ENCODE data around the gene PSMD5. TPM values are rescaled to one million over a fixed set of nuclear protein-coding genes. Genes with fewer than 3 reads are reported as not detected.

The PSMD5 gene
- total and polyA plus RNA-seq, 7 donors, result 13.2 to 42.6 (median 28.6) TPM

DNA sequence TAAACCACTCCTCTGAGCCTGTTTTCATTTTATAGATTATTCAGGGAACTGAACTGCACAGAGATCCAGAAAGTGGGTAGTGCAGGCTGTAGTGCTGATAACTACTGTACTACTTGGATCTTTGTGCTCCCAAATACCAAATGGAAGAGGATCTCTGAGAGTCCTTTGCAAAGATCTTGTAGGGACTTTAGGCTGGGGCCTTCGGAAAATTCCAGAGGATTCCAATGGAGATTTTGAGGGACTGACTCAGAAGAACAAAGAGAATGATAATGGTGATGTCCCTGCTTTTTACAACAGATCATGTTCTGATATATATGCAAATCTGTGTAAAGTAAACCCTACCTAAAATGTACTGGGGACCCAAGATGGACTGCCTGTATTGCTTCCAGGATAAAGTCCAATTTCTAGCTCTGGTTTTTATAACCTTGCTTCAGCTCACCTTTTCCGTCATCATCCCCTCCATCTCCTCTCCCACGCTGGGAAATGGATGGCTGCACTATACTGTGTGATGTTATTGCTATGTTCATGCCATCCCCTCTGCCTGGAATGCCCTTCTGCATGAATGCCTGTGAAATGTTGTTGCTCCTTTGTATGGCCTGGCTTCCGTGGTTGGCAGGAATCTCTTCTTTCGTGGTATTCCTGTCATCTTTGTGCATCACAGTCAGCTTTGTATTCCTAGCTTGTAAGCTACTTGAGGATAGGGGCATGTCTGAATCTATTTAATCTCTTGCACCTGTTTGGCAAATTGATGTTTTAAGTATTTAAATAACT, 9.7 kb upstream of the PSMD5 start:
- WGBS, 2 donors, result 82 to 85% methylated on average over 5 of the region's 5 CpGs
- Histone ChIP-seq H3K4me1 (no peaks in the 10 kb centered on the region), H3K36me3 (peaks cover 0 to 19% (median 3%) of the 10 kb centered on the region in 4 donors), H3K9me3 (no peaks in the 10 kb centered on the region), H3K4me3 (no peak overlapping the region), H3K27me3 (no peaks in the 10 kb centered on the region), H3K27ac (no peak overlapping the region)
- TF ChIP-seq EP300 (IDR thresholded peaks at IDR 0.05), result no peak
- peak in 1 of 4 donors; percentile 9 for TF ChIP-seq POLR2AphosphoS5 (IDR thresholded peaks at IDR 0.05)
- TF ChIP-seq POLR2A (IDR thresholded peaks at IDR 0.05), result no peak
- intact Hi-C loops (cut with DNase I), result no loop called here
- DNase-seq, result no peak

GRCh38 chr9:120851449-120851848, 8.7 kb upstream of the PSMD5 start:
- H3K36me3 ChIP-seq, result peaks cover 0 to 16% (median 0%) of the 10 kb centered on the region in 4 donors
- intact Hi-C loops (cut with DNase I), result no loop called here
- TF ChIP-seq EP300 (IDR thresholded peaks at IDR 0.05), result no peak
- TF ChIP-seq CTCF (IDR thresholded peaks at IDR 0.05), result no peak
- TF ChIP-seq POLR2AphosphoS5 (IDR thresholded peaks at IDR 0.05), result no peak
- no peak for TF ChIP-seq POLR2A (IDR thresholded peaks at IDR 0.05)

DNA sequence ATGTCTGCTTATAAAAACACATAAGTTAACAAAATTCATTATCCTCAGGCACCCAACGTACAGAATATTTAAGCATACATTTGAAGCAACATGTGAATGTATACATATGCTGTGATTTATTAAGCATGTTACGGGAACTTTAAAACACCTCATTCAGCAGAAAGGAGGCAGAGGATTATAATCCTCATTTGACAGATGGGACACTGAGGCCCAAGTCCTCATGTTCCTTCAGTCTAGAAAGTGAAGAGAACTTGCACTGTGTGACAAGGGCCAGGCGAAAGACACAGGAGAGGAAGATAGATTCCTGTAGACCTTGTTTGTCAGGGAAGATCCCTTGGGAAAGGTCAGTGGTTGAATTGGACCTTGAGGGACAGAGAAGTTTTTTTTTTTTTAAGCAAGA, 7.6 kb upstream of the PSMD5 start:
- Histone ChIP-seq H3K27me3 (no peaks in the 10 kb centered on the region), H3K4me1 (no peaks in the 10 kb centered on the region), H3K4me3 (no peak overlapping the region), H3K36me3 (peaks cover 0 to 20% (median 0%) of the 10 kb centered on the region in 4 donors), H3K9me3 (no peaks in the 10 kb centered on the region), H3K27ac (no peak overlapping the region)
- intact Hi-C loops (cut with DNase I), result no loop called here
- 95 to 97% methylated on average over 3 of the region's 3 CpGs for WGBS, 2 donors
- DNase-seq, result no peak
- no peak for TF ChIP-seq EP300 (IDR thresholded peaks at IDR 0.05)
- TF ChIP-seq POLR2A (IDR thresholded peaks at IDR 0.05), result no peak
- TF ChIP-seq POLR2AphosphoS5 (IDR thresholded peaks at IDR 0.05), result no peak

More at GRCh38 chr9:120851449-120851848, 8.7 kb upstream of the PSMD5 start:
- H3K27ac ChIP-seq, result no peak overlapping the region
- no peak overlapping the region for H3K4me3 ChIP-seq
- no peaks in the 10 kb centered on the region for H3K4me1 ChIP-seq
- WGBS, 2 donors, result 100% methylated on average over 1 of the region's 1 CpG
- H3K27me3 ChIP-seq, result no peaks in the 10 kb centered on the region
- no peak for DNase-seq
- no peaks in the 10 kb centered on the region for H3K9me3 ChIP-seq

GRCh38 chr9:120846906-120847305, 4.2 kb upstream of the PSMD5 start:
- DNase-seq, result no peak
- no peak overlapping the region for H3K4me3 ChIP-seq
- 76 to 94% methylated on average over 1 of the region's 1 CpG for WGBS, 2 donors
- peaks cover 0 to 13% (median 10%) of the 10 kb centered on the region in 4 donors for H3K4me1 ChIP-seq
- no peaks in the 10 kb centered on the region for H3K27me3 ChIP-seq
- peaks cover 0 to 13% (median 0%) of the 10 kb centered on the region in 4 donors for H3K36me3 ChIP-seq
- no peak for TF ChIP-seq CTCF (IDR thresholded peaks at IDR 0.05)
- no peak for TF ChIP-seq POLR2A (IDR thresholded peaks at IDR 0.05)
- TF ChIP-seq POLR2AphosphoS5 (IDR thresholded peaks at IDR 0.05), result no peak
- no peak for TF ChIP-seq EP300 (IDR thresholded peaks at IDR 0.05)
- H3K27ac ChIP-seq, result no peak overlapping the region
- no peaks in the 10 kb centered on the region for H3K9me3 ChIP-seq
- intact Hi-C loops (cut with DNase I), result loop anchor here (2.0 kb wide), 1 partner anchor 54 kb away; the partner anchor contains the start of gene FBXW2

DNA sequence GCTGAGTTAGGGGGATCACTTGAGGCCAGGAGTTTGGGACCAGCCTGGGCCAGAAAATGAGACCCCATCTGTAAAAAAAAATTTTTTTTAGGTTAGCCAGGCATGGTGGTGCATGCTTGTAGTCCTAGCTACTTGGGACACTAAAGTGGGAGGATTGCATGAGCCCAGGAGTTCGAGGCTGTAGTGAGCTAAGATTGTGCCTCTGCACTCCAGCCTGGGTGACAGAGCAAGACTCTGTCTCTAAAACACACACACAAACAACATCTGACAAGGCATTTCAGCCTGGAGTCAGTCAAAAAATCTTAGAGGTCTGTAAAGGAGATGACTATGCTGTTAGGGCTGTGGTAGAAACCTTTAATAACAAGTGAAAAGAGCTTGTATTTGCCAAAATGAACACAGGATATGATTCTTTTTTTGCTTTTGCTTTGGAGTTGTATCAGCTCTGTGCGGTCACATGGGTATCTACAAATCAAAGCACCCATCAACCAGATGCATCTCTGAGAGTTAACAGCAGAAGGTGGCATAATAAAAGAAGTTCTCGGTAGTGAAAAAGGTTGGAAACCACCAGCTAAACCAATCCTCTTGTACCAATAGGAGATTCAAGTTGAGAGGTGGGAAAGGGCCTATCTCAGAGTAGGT, 3.6 kb upstream of the PSMD5 start:
- Histone ChIP-seq H3K4me1 (peaks cover 0 to 19% (median 15%) of the 10 kb centered on the region in 4 donors), H3K27ac (no peak overlapping the region), H3K27me3 (no peaks in the 10 kb centered on the region), H3K4me3 (no peak overlapping the region), H3K9me3 (no peaks in the 10 kb centered on the region), H3K36me3 (peaks cover 0 to 8% (median 0%) of the 10 kb centered on the region in 4 donors)
- no peak for TF ChIP-seq POLR2AphosphoS5 (IDR thresholded peaks at IDR 0.05)
- TF ChIP-seq POLR2A (IDR thresholded peaks at IDR 0.05), result no peak
- TF ChIP-seq EP300 (IDR thresholded peaks at IDR 0.05), result no peak
- TF ChIP-seq CTCF (IDR thresholded peaks at IDR 0.05), result no peak
- no peak for DNase-seq
- 78 to 93% methylated on average over 3 of the region's 3 CpGs for WGBS, 2 donors
- intact Hi-C loops (cut with DNase I), result loop anchor here (2.0 kb wide), 1 partner anchor 54 kb away; the partner anchor contains the start of gene FBXW2
